ENCODE data around the gene CSK. TPM values are rescaled to one million over a fixed set of nuclear protein-coding genes. Genes with fewer than 3 reads are reported as not detected.

The CSK gene
- total and polyA plus RNA-seq, 2 experiments from 2014 or later = 13.6 to 27.5 TPM

- Mint-ChIP-seq H3K36me3 (ENCODE audit: low read depth) (no peaks in the 10 kb centered on the region), H3K27me3 (ENCODE audit: insufficient read depth, low read depth, poor library complexity) (peaks cover 19% of the 10 kb centered on the region), H3K4me3 (peak overlapping the region; percentile 11; the same call in 1 of the 3 replicates), H3K4me1 (peaks cover 31% of the 10 kb centered on the region), H3K27ac (no peak overlapping the region), H3K9me3 (no peaks in the 10 kb centered on the region)
- Histone ChIP-seq H3K4me2 (no peak overlapping the region; the same call in 1 of the 2 replicates), H3K79me2 (replicated peaks; ENCODE audit: insufficient read depth) (peaks cover 16% of the 10 kb centered on the region), H3K4me1 (ENCODE audit: insufficient read depth) (peaks cover 25% of the 10 kb centered on the region), H3K36me3 (ENCODE audit: insufficient read depth) (no peaks in the 10 kb centered on the region), H3K4me3 (no peak overlapping the region), H3K27ac (ENCODE audit: low read depth) (no peak overlapping the region), H3K9me2 (ENCODE audit: insufficient read depth) (no peaks in the 10 kb centered on the region), H4K20me1 (replicated peaks; ENCODE audit: insufficient read depth) (peaks cover 51% of the 10 kb centered on the region), H2AFZ (no peak overlapping the region), H3F3A (replicated peaks; ENCODE audit: low read depth) (peaks cover 7% of the 10 kb centered on the region), H3K27me3 (ENCODE audit: insufficient read depth) (no peaks in the 10 kb centered on the region)
- ATAC-seq (no peak), DNase-seq (ENCODE audit: low spot score) (no peak)
- TF ChIP-seq REST (IDR thresholded peaks at IDR 0.05; ENCODE audit: unreplicated experiment) = no peak
- TF ChIP-seq STAT1 (IDR thresholded peaks at IDR 0.05; ENCODE audit: unreplicated experiment) = no peak
- TF ChIP-seq EZH2 (IDR thresholded peaks at IDR 0.05; ENCODE audit: low read depth, unreplicated experiment) = no peak
- TF ChIP-seq POLR2AphosphoS5 (IDR thresholded peaks at IDR 0.05; ENCODE audit: low read depth) = no peak
- no peak for TF ChIP-seq ZNF331 (CRISPR knock-in tag; IDR thresholded peaks at IDR 0.05; ENCODE audit: low read depth)
- no peak for TF ChIP-seq JUNB (IDR thresholded peaks at IDR 0.05; ENCODE audit: unreplicated experiment)
- TF ChIP-seq ZNF462 (CRISPR knock-in tag; IDR thresholded peaks at IDR 0.05) = no peak
- no peak for TF ChIP-seq CTCF (conservative IDR thresholded peaks at IDR 0.05; ENCODE audit: low read depth in 2 of 2)
- TF ChIP-seq EZH2phosphoT487 (IDR thresholded peaks at IDR 0.05; ENCODE audit: unreplicated experiment) = no peak
- no peak for TF ChIP-seq NANOG (IDR thresholded peaks at IDR 0.05; ENCODE audit: borderline replicate concordance)
- TF ChIP-seq ZNF114 (CRISPR knock-in tag; IDR thresholded peaks at IDR 0.05) = no peak
- no peak for TF ChIP-seq ETS1 (IDR thresholded peaks at IDR 0.05)
- no peak for TF ChIP-seq CREB1 (CRISPR knock-in tag; IDR thresholded peaks at IDR 0.05; ENCODE audit: low read depth)
These were observed 7.8 kb downstream of the CSK start for GRCh38 chr15:74789741-74790079.

Measured in GM23338 (cell line).